HL-60 (cell line): ENCODE data around the gene TIMMDC1.

Experiments used
- DNase-seq, 2 experiments: peaks; one replicate each; pipeline ENCODE4 v3.0.0-alpha.2; 2010 to 2020; ENCODE audit warnings: low read depth in 1 of 2, low spot score in 1 of 2
- H3K27ac ChIP-seq: fragments of 250-450 bp; sonication (Bioruptor Pico); replicated peaks from 2 replicates; pipeline ENCODE4 v1.5.1; 2020; ENCODE audit warnings: mild to moderate bottlenecking, moderate library complexity
- H3K27me3 ChIP-seq: fragments of 250-450 bp; sonication (Bioruptor Pico); 2 replicates; pipeline ENCODE4 v1.5.1; 2021; ENCODE audit warnings: mild to moderate bottlenecking, moderate library complexity; ENCODE audit not compliant: insufficient read depth, poor library complexity, severe bottlenecking
- H3K4me3 ChIP-seq: replicated peaks from 2 replicates; pipeline ENCODE4 v1.5.1; 2011; ENCODE audit warnings: mild to moderate bottlenecking, control low read depth, low read length; ENCODE audit not compliant: insufficient read depth
- CTCF ChIP-seq: IDR thresholded peaks from one replicate; pipeline ENCODE4 v1.5.1; 2011; ENCODE audit warnings: low read length, control low read depth, inconsistent platforms; ENCODE audit not compliant: insufficient read depth
- GABPA ChIP-seq: IDR thresholded peaks from 2 replicates; pipeline ENCODE4 v1.6.1; 2012; ENCODE audit warnings: low read depth
- POLR2AphosphoS5 ChIP-seq: IDR thresholded peaks from 2 replicates; pipeline ENCODE4 v1.6.1; 2012; ENCODE audit warnings: low read depth
- REST ChIP-seq: IDR thresholded peaks from 2 replicates; pipeline ENCODE4 v1.6.1; 2012; ENCODE audit warnings: low read depth; ENCODE audit not compliant: insufficient replicate concordance
- SPI1 ChIP-seq: IDR thresholded peaks from 2 replicates; pipeline ENCODE4 v1.6.1; 2012; ENCODE audit warnings: low read depth, mild to moderate bottlenecking, borderline replicate concordance

TIMMDC1 gene

GRCh38 chr3:119485563-119485962, 12.8 kb upstream of the TIMMDC1 start:
- TF ChIP-seq POLR2AphosphoS5 (no peak), REST (no peak), SPI1 (no peak), GABPA (no peak), CTCF (no peak)
- Histone ChIP-seq H3K27me3 (no peaks in the 10 kb centered on the region), H3K4me3 (no peak overlapping the region), H3K27ac (no peak overlapping the region)
- no peak for DNase-seq

DNA sequence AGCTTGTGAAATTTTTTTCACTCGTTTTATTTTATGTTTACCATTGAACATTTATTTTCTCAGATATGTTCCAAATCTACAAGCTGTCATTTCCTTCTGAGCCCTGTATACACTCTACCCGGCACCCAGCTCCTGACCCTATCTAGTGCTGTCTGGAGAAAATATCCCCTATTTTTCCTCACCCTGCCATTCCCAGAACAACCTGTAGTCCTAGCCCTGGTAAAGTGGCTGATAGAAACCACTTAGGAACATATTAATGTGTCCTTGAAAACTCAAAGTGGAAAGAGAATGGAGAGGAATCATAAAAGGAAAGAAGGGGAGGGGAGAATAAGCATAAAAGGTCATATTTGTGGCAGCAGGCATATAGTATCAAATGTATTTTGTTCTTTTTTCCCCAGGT, 8.2 kb upstream of the TIMMDC1 start:
- Histone ChIP-seq H3K27ac (no peak overlapping the region), H3K4me3 (no peak overlapping the region), H3K27me3 (no peaks in the 10 kb centered on the region)
- TF ChIP-seq GABPA (no peak), REST (no peak), POLR2AphosphoS5 (no peak), SPI1 (no peak), CTCF (no peak)
- no peak for DNase-seq

DNA sequence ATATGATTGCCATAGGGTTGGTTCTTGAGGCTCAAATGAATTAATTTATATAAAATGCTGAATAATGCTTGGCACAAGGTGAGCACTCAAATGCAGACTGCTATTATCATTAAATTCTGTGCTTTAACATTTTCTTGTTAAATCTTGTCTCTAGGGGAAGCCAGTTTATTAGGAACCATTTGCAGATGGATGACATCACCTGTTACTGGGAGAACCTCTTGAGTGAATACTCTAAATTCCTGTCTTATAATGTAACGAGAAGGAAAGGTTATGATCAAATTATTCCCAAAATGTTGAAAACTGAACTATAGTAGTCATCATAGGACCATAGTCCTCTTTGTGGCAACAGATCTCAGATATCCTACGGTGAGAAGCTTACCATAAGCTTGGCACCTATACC, 6.2 kb upstream of the TIMMDC1 start:
- TF ChIP-seq REST (no peak), POLR2AphosphoS5 (no peak), CTCF (no peak), GABPA (no peak), SPI1 (no peak)
- no peak for DNase-seq
- Histone ChIP-seq H3K27ac (no peak overlapping the region), H3K4me3 (no peak overlapping the region), H3K27me3 (no peaks in the 10 kb centered on the region)
